Stomach smooth muscle (tissue), 2 donors: ENCODE results near the gene RAMACL.

Experiments used
- H3K27ac ChIP-seq: one replicate; pipeline ENCODE4 v1.7.0; 2013; ENCODE audit warnings: mild to moderate bottlenecking, low read length, inconsistent platforms
- H3K27me3 ChIP-seq, 2 donors: one replicate each; pipeline ENCODE4 v1.7.0; 2013; ENCODE audit warnings: low read length in 2 of 2; ENCODE audit not compliant: insufficient read depth in 2 of 2, control insufficient read depth in 1 of 2
- H3K36me3 ChIP-seq, 2 donors: one replicate each; pipeline ENCODE4 v1.7.0; 2013; ENCODE audit warnings: low read length in 2 of 2; ENCODE audit not compliant: control insufficient read depth in 2 of 2, insufficient read depth in 2 of 2
- H3K4me1 ChIP-seq: one replicate; pipeline ENCODE4 v1.7.0; 2013; ENCODE audit warnings: low read length; ENCODE audit not compliant: control insufficient read depth, insufficient read depth
- H3K4me3 ChIP-seq, 2 donors: one replicate each; pipeline ENCODE4 v1.7.0; 2013; ENCODE audit warnings: low read length in 2 of 2
- H3K9ac ChIP-seq, 2 donors: one replicate each; pipeline ENCODE4 v1.7.0; 2013; ENCODE audit warnings: low read length in 2 of 2, mild to moderate bottlenecking in 1 of 2
- H3K9me3 ChIP-seq, 2 donors: one replicate each; pipeline ENCODE4 v1.7.0; 2013; ENCODE audit warnings: low read length in 2 of 2; ENCODE audit not compliant: control insufficient read depth in 2 of 2
- donor health status: healthy.
- donor health status: Pancreatic carcinoma.

The RAMACL gene

DNA sequence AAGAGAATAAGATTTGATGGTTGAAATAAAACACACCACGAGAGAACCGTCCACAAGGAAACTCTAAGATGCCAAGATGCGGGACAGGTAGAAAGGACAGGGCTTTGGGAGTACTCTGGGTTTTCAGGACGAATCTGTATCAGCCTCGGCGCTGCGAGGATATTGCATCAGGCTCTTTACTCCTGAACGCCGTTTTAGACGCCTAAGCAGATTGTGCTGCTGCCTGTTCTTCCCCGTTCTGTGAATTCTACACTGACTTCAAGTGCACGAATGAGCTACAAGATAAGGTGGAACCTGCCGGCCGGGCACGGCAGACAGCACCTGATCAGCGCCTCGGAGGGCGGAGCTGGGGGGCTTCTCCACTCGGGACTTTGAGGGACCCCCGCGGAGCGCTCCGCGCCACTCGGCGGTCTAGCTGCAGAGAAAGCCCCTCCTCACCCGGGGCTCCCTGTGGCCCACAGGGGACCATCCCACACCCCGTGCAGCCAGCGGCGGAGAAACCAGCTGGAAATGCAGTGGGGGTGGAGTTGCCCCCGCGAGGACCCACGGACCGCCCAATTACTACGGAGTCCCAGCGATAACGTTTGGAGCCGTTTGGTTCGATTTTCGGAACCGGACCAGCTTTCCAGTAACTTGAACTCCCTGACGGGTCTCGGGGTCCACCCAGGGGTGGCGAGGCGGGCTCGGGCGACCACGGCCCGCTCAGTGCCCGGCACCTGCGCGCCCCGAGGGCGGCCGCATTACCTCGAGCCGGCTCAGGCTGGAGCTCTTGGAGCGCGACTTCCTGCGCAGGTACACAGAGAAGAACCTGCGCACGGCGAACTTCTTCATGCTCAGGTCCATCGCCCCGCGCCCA lies 39.9 kb upstream of the RAMACL start:
- Histone ChIP-seq H3K4me3 (peak overlapping the region; percentile 77 to 91), H3K27ac (no peak overlapping the region), H3K4me1 (peaks cover 27% of the 10 kb centered on the region), H3K27me3 (no peaks in the 10 kb centered on the region), H3K9ac (peak overlapping the region; percentile 51 to 76), H3K9me3 (no peaks in the 10 kb centered on the region), H3K36me3 (no peaks in the 10 kb centered on the region)

DNA sequence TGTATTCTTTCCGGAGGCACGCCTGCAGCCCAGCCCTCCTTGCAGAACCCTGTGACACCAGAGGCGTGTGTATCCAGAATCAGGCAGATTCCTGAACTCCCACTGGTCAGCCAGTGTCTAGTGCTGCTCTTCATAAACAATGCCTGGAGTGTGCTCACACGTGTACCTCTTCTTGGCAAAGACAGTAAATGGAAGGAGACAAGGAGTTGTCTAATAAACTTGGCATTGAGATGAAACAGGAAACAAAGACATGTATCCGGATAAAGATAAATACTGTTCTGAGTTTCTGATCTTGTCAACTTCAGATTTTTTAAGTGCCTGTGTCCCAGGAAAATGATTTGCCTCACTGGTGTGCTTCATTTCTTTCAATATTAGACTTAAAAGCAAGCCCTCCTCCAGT lies 38.9 kb upstream of the RAMACL start:
- Histone ChIP-seq H3K36me3 (no peaks in the 10 kb centered on the region), H3K27ac (no peak overlapping the region), H3K4me1 (peaks cover 36% of the 10 kb centered on the region), H3K27me3 (no peaks in the 10 kb centered on the region), H3K9me3 (no peaks in the 10 kb centered on the region), H3K4me3 (no peak overlapping the region), H3K9ac (no peak overlapping the region)

- Histone ChIP-seq H3K36me3 (no peaks in the 10 kb centered on the region), H3K27me3 (no peaks in the 10 kb centered on the region), H3K9me3 (no peaks in the 10 kb centered on the region), H3K4me3 (no peak overlapping the region), H3K27ac (no peak overlapping the region), H3K4me1 (peaks cover 43% of the 10 kb centered on the region), H3K9ac (no peak overlapping the region)
Measured at GRCh38 chr6:166624275-166624674, 37.8 kb upstream of the RAMACL start.

- peaks cover 42% of the 10 kb centered on the region for H3K4me1 ChIP-seq
- H3K9me3 ChIP-seq: no peaks in the 10 kb centered on the region
- H3K36me3 ChIP-seq: no peaks in the 10 kb centered on the region
- no peak overlapping the region for H3K9ac ChIP-seq
- H3K27me3 ChIP-seq: no peaks in the 10 kb centered on the region
- H3K27ac ChIP-seq: no peak overlapping the region
- H3K4me3 ChIP-seq: no peak overlapping the region
Measured at GRCh38 chr6:166623318-166623717, 36.8 kb upstream of the RAMACL start.

GRCh38 chr6:166621114-166621540 lies 34.6 kb upstream of the RAMACL start:
- Histone ChIP-seq H3K9ac (no peak overlapping the region), H3K9me3 (no peaks in the 10 kb centered on the region), H3K4me3 (no peak overlapping the region), H3K27ac (peak overlapping the region; percentile 60), H3K27me3 (no peaks in the 10 kb centered on the region), H3K4me1 (peaks cover 31% of the 10 kb centered on the region), H3K36me3 (no peaks in the 10 kb centered on the region)

DNA sequence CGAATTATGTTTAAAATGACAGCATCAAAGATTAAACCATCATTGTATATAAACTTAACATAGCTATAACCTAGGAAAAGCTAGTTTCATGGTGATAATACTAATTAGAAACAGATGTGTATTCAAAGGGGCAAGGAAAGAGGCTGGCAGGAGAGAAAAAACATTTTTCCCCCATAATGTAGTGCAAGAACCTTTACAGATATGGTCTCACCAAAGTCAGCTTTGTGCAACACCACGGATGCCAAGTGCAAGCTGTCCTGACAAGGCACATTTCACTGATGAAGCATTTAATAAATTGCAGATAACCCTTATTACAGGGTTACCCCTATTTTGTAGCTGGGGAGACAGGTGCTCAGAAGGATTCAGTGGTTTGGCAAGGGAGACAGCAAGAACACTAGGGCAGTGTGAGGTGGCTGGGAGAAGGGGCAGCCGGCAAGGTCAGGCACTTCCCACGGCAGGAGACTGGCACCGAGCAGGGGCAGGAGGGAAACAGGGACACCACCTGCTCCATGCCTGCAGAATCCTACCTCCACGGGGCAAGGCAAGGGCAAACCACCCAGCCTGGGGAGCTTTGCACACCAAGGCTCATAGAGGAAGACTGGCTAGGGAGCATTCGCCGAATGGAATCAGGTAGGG lies 34.1 kb upstream of the RAMACL start:
- peak overlapping the region in 1 of 2 donors; percentile 26 for H3K9ac ChIP-seq
- no peaks in the 10 kb centered on the region for H3K27me3 ChIP-seq
- H3K27ac ChIP-seq: peak overlapping the region; percentile 60
- peaks cover 27% of the 10 kb centered on the region for H3K4me1 ChIP-seq
- peak overlapping the region in 1 of 2 donors; percentile 8 for H3K4me3 ChIP-seq
- H3K9me3 ChIP-seq: no peaks in the 10 kb centered on the region
- no peaks in the 10 kb centered on the region for H3K36me3 ChIP-seq

DNA sequence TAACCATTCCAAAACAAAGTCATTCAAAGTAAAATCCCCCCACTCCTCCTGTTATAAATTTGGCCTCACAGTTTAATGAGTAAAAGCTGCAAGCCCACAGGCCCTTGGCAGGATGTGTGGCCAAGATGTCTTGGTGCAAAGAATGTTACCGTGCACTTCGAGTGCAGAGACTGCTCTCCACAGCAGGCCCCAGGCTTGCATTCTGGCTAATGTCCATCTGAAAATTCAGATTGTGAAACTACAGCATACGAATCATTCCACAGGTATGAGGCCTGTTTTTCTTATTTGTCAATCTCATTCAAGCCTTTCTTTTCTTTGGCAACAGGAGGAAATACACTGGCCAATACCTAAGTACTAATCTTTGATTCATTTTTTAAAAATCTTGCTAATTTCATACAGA lies 33.4 kb upstream of the RAMACL start:
- Histone ChIP-seq H3K9ac (peak overlapping the region in 1 of 2 donors; percentile 26), H3K9me3 (no peaks in the 10 kb centered on the region), H3K4me1 (peaks cover 33% of the 10 kb centered on the region), H3K27me3 (no peaks in the 10 kb centered on the region), H3K4me3 (peak overlapping the region in 1 of 2 donors; percentile 23), H3K36me3 (no peaks in the 10 kb centered on the region), H3K27ac (peak overlapping the region; percentile 60)

DNA sequence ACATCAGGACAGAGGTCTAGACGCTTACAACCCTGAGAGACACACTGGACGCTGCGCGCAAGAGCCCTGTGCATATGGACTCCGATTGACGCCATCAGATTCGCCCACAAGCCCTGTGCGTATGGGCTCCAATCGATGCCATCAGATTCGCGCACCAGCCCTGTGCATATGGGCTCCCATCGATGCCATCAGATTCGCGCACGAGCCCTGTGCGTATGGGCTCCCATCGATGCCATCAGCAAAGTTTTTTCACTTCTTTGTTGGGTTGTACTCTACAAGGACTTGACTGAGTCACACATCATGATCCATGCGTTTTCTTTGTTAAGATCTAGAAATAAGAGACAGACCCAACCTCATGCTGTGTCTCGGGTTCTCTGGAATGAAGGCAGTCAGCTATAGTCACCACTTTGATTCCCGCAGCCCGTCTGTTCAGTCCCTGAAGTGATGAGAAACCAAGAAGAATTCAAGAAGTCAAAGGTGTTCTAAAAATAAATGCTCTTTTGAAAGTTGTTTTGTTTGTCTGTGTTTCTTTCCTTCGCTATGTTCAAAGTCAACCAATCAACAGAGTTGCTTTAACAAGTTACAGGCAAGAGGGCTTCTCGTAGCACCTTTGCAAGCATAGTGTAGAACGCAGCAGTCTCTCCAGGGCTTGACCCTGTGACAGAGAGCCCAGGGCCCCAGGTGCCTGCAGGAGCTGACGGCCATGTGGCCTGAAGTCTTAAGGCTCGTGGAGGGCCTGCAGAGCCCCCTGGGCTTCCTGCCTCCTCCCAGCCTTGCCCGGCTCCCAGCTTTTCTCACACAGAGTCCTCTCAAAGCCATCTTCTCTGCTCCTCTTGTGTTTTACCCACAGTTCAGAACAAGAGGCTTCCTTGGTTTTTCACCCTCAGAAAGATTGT lies 32.6 kb upstream of the RAMACL start:
- H3K36me3 ChIP-seq: no peaks in the 10 kb centered on the region
- no peak overlapping the region for H3K4me3 ChIP-seq
- H3K9me3 ChIP-seq: no peaks in the 10 kb centered on the region
- peaks cover 30% of the 10 kb centered on the region for H3K4me1 ChIP-seq
- peak overlapping the region in 1 of 2 donors; percentile 26 for H3K9ac ChIP-seq
- H3K27me3 ChIP-seq: no peaks in the 10 kb centered on the region
- peak overlapping the region; percentile 60 for H3K27ac ChIP-seq

- H3K36me3 ChIP-seq: no peaks in the 10 kb centered on the region
- no peaks in the 10 kb centered on the region for H3K9me3 ChIP-seq
- no peak overlapping the region for H3K4me3 ChIP-seq
- peaks cover 30% of the 10 kb centered on the region for H3K4me1 ChIP-seq
- no peak overlapping the region for H3K9ac ChIP-seq
- H3K27me3 ChIP-seq: no peaks in the 10 kb centered on the region
- no peak overlapping the region for H3K27ac ChIP-seq
Measured at GRCh38 chr6:166618251-166618650, 31.8 kb upstream of the RAMACL start.

DNA sequence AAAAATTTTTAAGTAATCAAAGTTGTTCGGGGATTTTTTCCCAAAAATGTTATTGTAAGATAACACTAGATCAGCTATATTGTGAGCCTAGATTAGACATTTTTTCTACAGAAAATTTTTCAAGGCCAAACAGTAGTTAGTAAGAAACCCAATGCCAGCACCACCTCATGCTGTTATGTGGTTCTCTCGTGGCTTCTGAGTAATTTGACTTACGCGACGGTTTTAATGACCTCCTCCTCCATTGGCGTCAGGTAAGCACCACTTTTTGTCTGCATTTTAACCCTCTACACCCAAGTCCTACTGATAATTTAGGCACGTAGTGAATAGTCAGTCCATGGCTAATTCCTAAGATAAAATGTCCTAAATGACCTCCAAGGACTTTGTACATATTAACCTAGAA lies 30.9 kb upstream of the RAMACL start:
- Histone ChIP-seq H3K9me3 (no peaks in the 10 kb centered on the region), H3K27ac (no peak overlapping the region), H3K4me1 (peaks cover 33% of the 10 kb centered on the region)

More for the DNA sequence above, 30.9 kb upstream of the RAMACL start:
- no peaks in the 10 kb centered on the region for H3K36me3 ChIP-seq
- no peak overlapping the region for H3K4me3 ChIP-seq
- no peaks in the 10 kb centered on the region for H3K27me3 ChIP-seq
- H3K9ac ChIP-seq: no peak overlapping the region
